Mucosa of descending colon (tissue), 3 donors: Measurements from ENCODE around the gene CCSER1. TPM values are rescaled to one million over a fixed set of nuclear protein-coding genes. Genes with fewer than 3 reads are reported as not detected.
"Not testable (repeated sequence)": the region's sequence is repeated elsewhere in the genome, so short reads cannot be mapped to it uniquely, and the experiment has no call there.

Experiments used
- ATAC-seq: fragments of 200-7000 bp; cut with Tn5 transposase; one replicate; pipeline ENCODE4 v1.9.1; 2020; ENCODE audit warnings: mild to moderate bottlenecking, moderate library complexity
- DNase-seq, 3 donors: peaks; one replicate each; pipeline ENCODE4 v3.0.0-alpha.2; 2020
- H3K36me3 ChIP-seq: fragments of 200-600 bp; one replicate; pipeline ENCODE4 v1.8.0; 2021; ENCODE audit warnings: low read depth, mild to moderate bottlenecking
- H3K4me1 ChIP-seq: fragments of 200-600 bp; one replicate; pipeline ENCODE4 v1.8.0; 2021; ENCODE audit warnings: low read depth, mild to moderate bottlenecking
- H3K4me3 ChIP-seq: fragments of 200-600 bp; one replicate; pipeline ENCODE4 v1.8.0; 2021; ENCODE audit warnings: mild to moderate bottlenecking
- H3K9me3 ChIP-seq: fragments of 200-600 bp; one replicate; pipeline ENCODE4 v1.8.0; 2021; ENCODE audit warnings: mild to moderate bottlenecking
- CTCF ChIP-seq: fragments of 200-600 bp; IDR thresholded peaks from one replicate; pipeline ENCODE4 v1.8.0; 2022; ENCODE audit warnings: antibody characterized with exemption, mild to moderate bottlenecking
- intact Hi-C, 2 donors: fragments of 100-400 bp; cut with DNase I in 1 of 2; cut with micrococcal nuclease in 1 of 2; formaldehyde crosslinking; loops; one replicate each; pipeline versions ENCODE4 v1.11.0 to v1.11.1; 2022; cut with DNase I, micrococcal nuclease
- total RNA-seq, 3 donors: library from RNA; stranded (reverse); fragmentation: NEBNext Ultra II Directional in 2 of 3; extraction: Animal tissue kit (Norgen Biotek cat#: 25700) in 2 of 3; gene quantifications; one replicate each; pipeline versions ENCODE4 v1.2.1 to v1.2.4, GENCODE V29; 2021 to 2023
- donor health status: DM: no; HTN: no; CAD: no; lungs with moderate emphysema.
- donor health status: DM: no; HTN: no; CAD: no.
- donor health status: DM: no; HTN: yes; CAD: no.

Gene CCSER1
- total RNA-seq, 3 donors from 2014 or later, result 11.1 to 32.4 (median 13.3) TPM

DNA sequence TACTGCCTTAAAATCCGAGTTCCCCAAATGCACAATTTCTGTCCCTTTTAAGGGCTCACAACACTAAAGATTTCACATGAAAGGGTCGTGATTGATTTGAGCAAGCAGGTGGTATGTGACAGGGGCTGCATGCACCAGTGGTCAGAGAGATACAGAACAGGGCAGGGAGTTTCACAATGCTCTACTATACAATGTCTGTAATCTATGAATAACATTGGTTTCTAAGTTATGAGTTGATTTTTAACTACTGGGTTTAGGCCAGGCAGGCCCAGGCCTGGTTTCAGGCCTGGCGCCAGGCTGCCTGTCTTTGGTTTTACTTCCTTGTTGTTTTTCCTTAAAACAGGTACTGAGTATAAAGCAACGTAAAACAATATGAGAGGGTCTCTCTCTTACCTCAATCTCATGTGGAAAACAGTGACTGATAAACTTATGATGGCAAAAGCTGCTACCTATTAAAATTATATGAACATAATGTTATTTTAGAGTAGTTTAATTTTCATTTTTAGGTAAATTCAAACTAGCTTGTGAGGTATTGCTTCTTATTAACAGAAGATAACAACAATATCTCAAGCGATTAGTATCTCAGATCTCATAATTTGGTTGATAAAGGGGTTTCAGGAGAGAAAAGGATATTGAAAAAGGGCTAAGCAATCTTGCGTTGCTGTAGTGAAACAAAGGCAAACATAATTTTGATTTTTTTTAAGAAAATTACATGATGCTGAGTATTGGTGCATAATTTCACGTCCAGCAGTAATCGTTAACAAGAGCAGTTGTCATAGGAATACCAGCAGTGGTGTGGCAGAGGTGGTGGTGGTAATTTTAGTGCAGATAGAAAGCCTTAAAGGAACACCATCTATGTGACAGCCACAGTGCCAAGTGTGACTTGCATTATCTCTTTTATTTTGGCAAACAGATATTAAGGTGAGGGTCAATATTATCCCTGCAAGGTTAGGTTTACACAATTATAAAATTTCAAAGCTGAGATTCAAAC, 1232.1 kb downstream of the CCSER1 start:
- H3K4me3 ChIP-seq, result no peak overlapping the region
- no peak for TF ChIP-seq CTCF
- peaks cover 2% of the 10 kb centered on the region for H3K9me3 ChIP-seq
- ATAC-seq (no peak), DNase-seq (peak in 2 of 3 donors; percentile 50 to 73)
- peaks cover 4% of the 10 kb centered on the region for H3K4me1 ChIP-seq
- intact Hi-C loops, result no loop called here
- no peaks in the 10 kb centered on the region for H3K36me3 ChIP-seq

DNA sequence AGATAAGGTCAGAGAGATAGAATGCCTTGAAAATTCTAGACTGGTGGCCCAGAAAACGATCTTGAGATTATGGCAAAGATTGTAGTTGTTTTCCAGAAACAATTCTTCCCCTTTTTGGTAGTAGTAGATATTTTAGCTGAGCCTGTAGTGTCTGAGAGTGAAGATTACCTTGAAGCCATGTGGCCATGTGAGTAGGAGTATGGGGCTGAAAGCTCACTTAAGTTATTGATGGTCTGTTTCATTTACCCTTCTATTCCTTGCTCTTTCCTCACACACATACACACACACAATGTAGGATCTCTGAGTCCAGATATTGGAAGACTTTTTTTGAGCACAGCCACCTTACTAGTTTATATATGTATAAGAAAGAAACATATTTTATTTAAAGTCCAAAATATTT, 1234.9 kb downstream of the CCSER1 start:
- Histone ChIP-seq H3K9me3 (no peaks in the 10 kb centered on the region), H3K36me3 (no peaks in the 10 kb centered on the region), H3K4me1 (peaks cover 4% of the 10 kb centered on the region), H3K4me3 (no peak overlapping the region)
- no peak for TF ChIP-seq CTCF
- intact Hi-C loops, result no loop called here
- no peak for DNase-seq
- ATAC-seq, result no peak

DNA sequence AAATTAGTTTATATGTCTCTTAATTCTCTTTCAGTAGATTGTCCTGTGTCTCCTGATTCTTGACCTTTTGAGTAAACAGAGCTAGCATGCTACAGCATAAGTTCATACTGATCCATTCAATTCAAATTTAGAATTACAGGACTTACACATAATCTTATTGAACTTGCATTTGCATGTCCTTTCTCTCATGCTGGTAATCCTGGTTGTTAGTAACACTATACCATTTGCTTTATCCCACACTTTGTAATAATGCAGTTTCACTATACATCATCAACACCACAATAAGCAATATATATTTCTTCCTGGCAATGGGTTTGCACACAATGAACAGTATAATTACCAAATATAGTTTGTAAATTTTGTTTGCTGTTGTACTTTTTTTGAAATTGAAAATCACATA, 1239.4 kb downstream of the CCSER1 start:
- no peak for TF ChIP-seq CTCF

DNA sequence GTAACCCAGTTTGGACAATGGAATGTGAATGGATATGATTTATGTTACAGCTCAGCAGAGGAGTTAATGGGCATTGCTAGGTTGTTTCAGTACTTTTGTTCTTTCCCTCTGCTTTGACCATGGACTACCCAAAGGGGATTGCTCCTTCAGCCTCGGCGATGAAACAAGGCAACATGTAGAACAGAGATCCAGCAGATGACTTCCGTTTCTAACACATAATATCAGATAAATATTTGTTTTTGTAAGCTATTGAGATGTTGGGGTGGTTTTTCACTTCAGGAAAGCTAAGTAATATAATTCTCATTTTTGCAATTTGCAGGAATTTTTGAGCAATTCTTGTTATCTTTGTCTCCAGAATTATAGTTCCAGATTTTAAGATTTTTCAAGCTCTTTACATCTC, 1241.9 kb downstream of the CCSER1 start:
- ATAC-seq, result no peak
- H3K4me1 ChIP-seq, result no peaks in the 10 kb centered on the region
- no peak for DNase-seq
- intact Hi-C loops, result no loop called here
- no peaks in the 10 kb centered on the region for H3K36me3 ChIP-seq
- H3K9me3 ChIP-seq, result no peaks in the 10 kb centered on the region
- H3K4me3 ChIP-seq, result no peak overlapping the region
- TF ChIP-seq CTCF, result no peak

More for the DNA sequence above, 1239.4 kb downstream of the CCSER1 start:
- H3K36me3 ChIP-seq, result no peaks in the 10 kb centered on the region
- intact Hi-C loops, result no loop called here
- no peaks in the 10 kb centered on the region for H3K4me1 ChIP-seq
- DNase-seq, result no peak
- H3K9me3 ChIP-seq, result no peaks in the 10 kb centered on the region
- H3K4me3 ChIP-seq, result no peak overlapping the region
- no peak for ATAC-seq

DNA sequence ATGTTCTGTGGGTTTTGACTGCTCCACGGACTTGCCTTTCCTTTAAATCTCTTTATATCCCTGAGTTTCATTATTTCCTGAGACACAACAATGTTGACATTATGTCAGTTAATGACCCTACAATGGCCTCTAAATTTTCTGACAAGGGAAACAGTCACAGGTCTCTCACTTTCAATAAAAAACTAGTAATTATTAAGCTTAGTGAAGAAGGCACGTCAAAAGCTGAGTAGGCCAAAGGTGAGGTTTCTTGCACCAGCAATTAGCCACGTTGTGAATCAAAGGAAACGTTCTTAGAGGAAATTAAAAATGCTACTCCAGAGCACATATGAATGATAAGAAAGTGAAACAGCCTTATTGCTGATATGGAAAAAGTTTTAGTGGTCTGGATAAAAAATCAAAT, 1246.4 kb downstream of the CCSER1 start:
- H3K36me3 ChIP-seq, result no peaks in the 10 kb centered on the region
- intact Hi-C loops, result no loop called here
- no peak overlapping the region for H3K4me3 ChIP-seq
- H3K4me1 ChIP-seq, result no peaks in the 10 kb centered on the region
- H3K9me3 ChIP-seq, result peaks cover 6% of the 10 kb centered on the region
- no peak for TF ChIP-seq CTCF
- DNase-seq (peak in 1 of 3 donors; percentile 8), ATAC-seq (peak; percentile 57)

DNA sequence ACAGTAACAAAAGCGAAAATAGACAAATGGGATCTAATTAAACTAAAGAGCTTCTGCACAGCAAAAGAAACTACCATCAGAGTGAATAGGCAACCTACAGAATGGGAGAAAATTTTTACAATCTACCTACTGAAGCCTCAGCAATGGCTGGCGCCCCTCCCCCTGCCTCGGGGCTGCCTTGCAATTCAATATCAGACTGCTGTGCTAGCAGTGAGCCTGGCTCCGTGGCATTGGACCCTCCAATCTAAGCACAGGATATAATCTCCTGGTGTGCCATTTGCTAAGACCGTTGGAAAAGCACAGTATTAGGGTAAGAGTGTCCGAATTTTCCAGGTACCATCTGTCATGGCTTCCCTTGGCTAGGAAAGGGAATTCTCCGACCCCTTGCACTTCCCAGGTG, 1278.2 kb downstream of the CCSER1 start:
- ATAC-seq, H3K9me3 ChIP-seq, intact Hi-C loops, DNase-seq, H3K4me3 ChIP-seq, H3K36me3 ChIP-seq, H3K4me1 ChIP-seq: not testable (repeated sequence)
